K562 (cell line): ENCODE data around the gene SEMA5A. TPM values are rescaled to one million over a fixed set of nuclear protein-coding genes. Genes with fewer than 3 reads are reported as not detected.

Experiments used
- DIDO1 ChIP-seq: fragments of 450-650 bp; IDR thresholded peaks from 2 replicates; pipeline ENCODE4 v1.6.1; 2016; ENCODE audit warnings: low read depth, missing biosample characterization, missing genetic modification characterization
- GTF2F1 ChIP-seq: IDR thresholded peaks from 2 replicates; pipeline ENCODE4 v1.6.1; 2011; ENCODE audit warnings: low read depth, low read length, improper control_type of control experiment
- JUND ChIP-seq, 2 experiments: IDR thresholded peaks; 2 replicates in 1 of 2; 3 replicates in 1 of 2; pipeline ENCODE4 v1.6.1; 2011; ENCODE audit warnings: borderline replicate concordance in 2 of 2, low read depth in 2 of 2, low read length in 2 of 2, improper control_type of control experiment in 1 of 2, missing biosample characterization in 1 of 2, missing genetic modification characterization in 1 of 2, missing genetic modification reagents in 1 of 2
- SP2 ChIP-seq: IDR thresholded peaks from 2 replicates; pipeline ENCODE4 v1.6.1; 2011; ENCODE audit warnings: mild to moderate bottlenecking, low read depth, low read length, moderate library complexity; ENCODE audit not compliant: poor library complexity, severe bottlenecking; ENCODE audit errors: extremely low read depth
- polyA plus RNA-seq, 8 experiments: library from polyadenylated mRNA; depleted of rRNA in 4 of 8; stranded (reverse) in 5 of 8; unstranded in 3 of 8; fragments of >200 nt; fragmentation: Nextera tagmentation in 2 of 8; fragmentation: Illumina TruSeq in 1 of 8; extraction: Ambion mirVana in 2 of 8; extraction: Trizol in 1 of 8; gene quantifications; 2 replicates each; pipeline versions ENCODE4 v1.2.1 to v1.2.3, GENCODE V29; 2011 to 2014; ENCODE audit warnings: inconsistent platforms in 1 of 8, missing spikeins in 1 of 8
- total RNA-seq, 7 experiments: library from RNA; depleted of rRNA in 6 of 7; stranded (reverse); fragments of >200 nt in 6 of 7; fragmentation: Illumina TruSeq in 2 of 7; extraction: Trizol in 2 of 7; gene quantifications; 2 replicates each; pipeline versions ENCODE4 v1.2.1 to v1.2.3, GENCODE V29; 2011 to 2021; ENCODE audit warnings: low replicate concordance in 1 of 7
- TF ChIP-seq, protein P1 (sequence below): fragments of 450-650 bp; IDR thresholded peaks from 2 replicates; pipeline ENCODE4 v1.6.1; 2016; ENCODE audit warnings: low read depth
- TF ChIP-seq, protein P2 (sequence below): fragments of 150-350 bp; IDR thresholded peaks from 2 replicates; pipeline ENCODE4 v1.6.1; 2014; ENCODE audit warnings: low read depth, mild to moderate bottlenecking, low read length, borderline replicate concordance
- TF ChIP-seq, protein P3 (sequence below): fragments of 250-450 bp; sonication (Bioruptor Pico); IDR thresholded peaks from 2 replicates; pipeline ENCODE4 v1.8.0; 2022; ENCODE audit warnings: moderate library complexity, mild to moderate bottlenecking, inconsistent platforms
- TF ChIP-seq, protein P4 (sequence below): fragments of 450-650 bp; conservative IDR thresholded peaks from 2 replicates; pipeline ENCODE4 v1.6.1; 2016; ENCODE audit warnings: missing genetic modification characterization, low read depth, mild to moderate bottlenecking, missing compliant biosample characterization, moderate library complexity

The SEMA5A gene
- total and polyA plus RNA-seq, 9 of the 15 experiments (the other 6 are each of a cell fraction or from before 2014, with no cell fraction given) = 0.02 TPM; not detected in 8

DNA sequence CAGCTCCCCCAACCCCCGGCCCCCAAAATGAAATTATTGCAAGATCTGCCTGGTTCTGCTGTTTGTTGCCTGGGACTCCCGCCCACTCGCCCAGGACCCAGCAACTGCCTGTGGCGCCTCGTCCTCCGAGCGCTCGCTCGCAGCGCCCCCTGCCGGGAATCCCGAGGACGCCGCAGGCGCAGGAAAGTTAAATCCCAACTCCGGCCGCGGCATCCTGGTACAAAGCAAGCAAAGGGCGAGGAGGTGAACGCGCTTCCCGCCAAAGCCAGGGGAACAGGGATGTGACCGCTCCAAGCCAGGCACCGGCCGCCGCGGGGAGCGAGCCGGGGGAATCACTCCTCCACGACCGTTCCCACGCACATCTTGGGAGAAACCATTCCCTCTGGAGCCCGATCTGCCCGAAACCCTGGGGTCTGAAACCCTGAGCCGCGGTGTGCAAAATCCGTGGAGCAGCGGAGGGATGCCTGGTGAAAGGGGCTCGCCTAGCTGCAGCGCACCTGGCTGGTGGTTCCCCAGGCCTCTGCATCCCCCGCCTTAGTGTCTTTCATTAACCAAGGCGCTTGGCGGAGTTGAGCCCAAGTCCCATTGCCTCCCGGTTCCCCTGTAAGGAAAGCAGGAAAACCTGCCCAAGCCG is 1.3 kb downstream of the SEMA5A start (continued):
- TF ChIP-seq, protein P1, sequence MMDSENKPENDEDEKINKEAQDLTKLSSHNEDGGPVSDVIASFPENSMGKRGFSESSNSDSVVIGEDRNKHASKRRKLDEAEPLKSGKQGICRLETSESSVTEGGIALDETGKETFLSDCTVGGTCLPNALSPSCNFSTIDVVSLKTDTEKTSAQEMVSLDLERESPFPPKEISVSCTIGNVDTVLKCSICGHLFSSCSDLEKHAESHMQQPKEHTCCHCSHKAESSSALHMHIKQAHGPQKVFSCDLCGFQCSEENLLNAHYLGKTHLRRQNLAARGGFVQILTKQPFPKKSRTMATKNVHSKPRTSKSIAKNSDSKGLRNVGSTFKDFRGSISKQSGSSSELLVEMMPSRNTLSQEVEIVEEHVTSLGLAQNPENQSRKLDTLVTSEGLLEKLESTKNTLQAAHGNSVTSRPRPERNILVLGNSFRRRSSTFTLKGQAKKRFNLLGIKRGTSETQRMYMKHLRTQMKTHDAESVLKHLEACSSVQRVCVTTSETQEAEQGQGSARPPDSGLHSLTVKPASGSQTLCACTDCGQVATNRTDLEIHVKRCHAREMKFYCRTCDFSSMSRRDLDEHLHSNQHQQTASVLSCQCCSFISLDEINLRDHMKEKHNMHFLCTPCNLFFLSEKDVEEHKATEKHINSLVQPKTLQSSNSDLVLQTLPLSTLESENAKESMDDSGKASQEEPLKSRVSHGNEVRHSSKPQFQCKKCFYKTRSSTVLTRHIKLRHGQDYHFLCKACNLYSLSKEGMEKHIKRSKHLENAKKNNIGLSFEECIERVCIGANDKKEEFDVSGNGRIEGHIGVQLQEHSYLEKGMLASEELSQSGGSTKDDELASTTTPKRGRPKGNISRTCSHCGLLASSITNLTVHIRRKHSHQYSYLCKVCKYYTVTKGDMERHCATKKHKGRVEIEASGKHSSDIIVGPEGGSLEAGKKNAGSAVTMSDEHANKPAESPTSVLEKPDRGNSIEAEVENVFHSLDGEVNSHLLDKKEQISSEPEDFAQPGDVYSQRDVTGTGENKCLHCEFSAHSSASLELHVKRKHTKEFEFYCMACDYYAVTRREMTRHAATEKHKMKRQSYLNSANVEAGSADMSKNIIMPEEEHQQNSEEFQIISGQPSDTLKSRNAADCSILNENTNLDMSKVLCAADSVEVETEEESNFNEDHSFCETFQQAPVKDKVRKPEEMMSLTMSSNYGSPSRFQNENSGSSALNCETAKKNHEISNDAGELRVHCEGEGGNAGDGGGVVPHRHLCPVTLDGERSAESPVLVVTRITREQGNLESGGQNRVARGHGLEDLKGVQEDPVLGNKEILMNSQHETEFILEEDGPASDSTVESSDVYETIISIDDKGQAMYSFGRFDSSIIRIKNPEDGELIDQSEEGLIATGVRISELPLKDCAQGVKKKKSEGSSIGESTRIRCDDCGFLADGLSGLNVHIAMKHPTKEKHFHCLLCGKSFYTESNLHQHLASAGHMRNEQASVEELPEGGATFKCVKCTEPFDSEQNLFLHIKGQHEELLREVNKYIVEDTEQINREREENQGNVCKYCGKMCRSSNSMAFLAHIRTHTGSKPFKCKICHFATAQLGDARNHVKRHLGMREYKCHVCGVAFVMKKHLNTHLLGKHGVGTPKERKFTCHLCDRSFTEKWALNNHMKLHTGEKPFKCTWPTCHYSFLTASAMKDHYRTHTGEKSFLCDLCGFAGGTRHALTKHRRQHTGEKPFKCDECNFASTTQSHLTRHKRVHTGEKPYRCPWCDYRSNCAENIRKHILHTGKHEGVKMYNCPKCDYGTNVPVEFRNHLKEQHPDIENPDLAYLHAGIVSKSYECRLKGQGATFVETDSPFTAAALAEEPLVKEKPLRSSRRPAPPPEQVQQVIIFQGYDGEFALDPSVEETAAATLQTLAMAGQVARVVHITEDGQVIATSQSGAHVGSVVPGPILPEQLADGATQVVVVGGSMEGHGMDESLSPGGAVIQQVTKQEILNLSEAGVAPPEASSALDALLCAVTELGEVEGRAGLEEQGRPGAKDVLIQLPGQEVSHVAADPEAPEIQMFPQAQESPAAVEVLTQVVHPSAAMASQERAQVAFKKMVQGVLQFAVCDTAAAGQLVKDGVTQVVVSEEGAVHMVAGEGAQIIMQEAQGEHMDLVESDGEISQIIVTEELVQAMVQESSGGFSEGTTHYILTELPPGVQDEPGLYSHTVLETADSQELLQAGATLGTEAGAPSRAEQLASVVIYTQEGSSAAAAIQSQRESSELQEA = no peak
- TF ChIP-seq DIDO1 (tag) (no peak), GTF2F1 (no peak), JUND (IDR thresholded peaks at IDR 0.05; ENCODE audit: borderline replicate concordance, low read depth, low read length) (no peak), JUND (tag; IDR thresholded peaks at IDR 0.05; ENCODE audit: borderline replicate concordance, low read depth, low read length) (no peak), SP2 (no peak)
- TF ChIP-seq, protein P2, sequence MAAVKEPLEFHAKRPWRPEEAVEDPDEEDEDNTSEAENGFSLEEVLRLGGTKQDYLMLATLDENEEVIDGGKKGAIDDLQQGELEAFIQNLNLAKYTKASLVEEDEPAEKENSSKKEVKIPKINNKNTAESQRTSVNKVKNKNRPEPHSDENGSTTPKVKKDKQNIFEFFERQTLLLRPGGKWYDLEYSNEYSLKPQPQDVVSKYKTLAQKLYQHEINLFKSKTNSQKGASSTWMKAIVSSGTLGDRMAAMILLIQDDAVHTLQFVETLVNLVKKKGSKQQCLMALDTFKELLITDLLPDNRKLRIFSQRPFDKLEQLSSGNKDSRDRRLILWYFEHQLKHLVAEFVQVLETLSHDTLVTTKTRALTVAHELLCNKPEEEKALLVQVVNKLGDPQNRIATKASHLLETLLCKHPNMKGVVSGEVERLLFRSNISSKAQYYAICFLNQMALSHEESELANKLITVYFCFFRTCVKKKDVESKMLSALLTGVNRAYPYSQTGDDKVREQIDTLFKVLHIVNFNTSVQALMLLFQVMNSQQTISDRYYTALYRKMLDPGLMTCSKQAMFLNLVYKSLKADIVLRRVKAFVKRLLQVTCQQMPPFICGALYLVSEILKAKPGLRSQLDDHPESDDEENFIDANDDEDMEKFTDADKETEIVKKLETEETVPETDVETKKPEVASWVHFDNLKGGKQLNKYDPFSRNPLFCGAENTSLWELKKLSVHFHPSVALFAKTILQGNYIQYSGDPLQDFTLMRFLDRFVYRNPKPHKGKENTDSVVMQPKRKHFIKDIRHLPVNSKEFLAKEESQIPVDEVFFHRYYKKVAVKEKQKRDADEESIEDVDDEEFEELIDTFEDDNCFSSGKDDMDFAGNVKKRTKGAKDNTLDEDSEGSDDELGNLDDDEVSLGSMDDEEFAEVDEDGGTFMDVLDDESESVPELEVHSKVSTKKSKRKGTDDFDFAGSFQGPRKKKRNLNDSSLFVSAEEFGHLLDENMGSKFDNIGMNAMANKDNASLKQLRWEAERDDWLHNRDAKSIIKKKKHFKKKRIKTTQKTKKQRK = no peak
- TF ChIP-seq, protein P3, sequence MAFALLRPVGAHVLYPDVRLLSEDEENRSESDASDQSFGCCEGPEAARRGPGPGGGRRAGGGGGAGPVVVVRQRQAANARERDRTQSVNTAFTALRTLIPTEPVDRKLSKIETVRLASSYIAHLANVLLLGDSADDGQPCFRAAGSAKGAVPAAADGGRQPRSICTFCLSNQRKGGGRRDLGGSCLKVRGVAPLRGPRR = no peak
- TF ChIP-seq, protein P4, sequence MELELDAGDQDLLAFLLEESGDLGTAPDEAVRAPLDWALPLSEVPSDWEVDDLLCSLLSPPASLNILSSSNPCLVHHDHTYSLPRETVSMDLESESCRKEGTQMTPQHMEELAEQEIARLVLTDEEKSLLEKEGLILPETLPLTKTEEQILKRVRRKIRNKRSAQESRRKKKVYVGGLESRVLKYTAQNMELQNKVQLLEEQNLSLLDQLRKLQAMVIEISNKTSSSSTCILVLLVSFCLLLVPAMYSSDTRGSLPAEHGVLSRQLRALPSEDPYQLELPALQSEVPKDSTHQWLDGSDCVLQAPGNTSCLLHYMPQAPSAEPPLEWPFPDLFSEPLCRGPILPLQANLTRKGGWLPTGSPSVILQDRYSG (tag) = no peak
